Caco-2 (cell line): ENCODE data around the gene LRRC1. TPM values are rescaled to one million over a fixed set of nuclear protein-coding genes. Genes with fewer than 3 reads are reported as not detected.

ENCODE experiments used
- BruUV-seq: library from RNA; stranded (reverse); fragments of 400-500 nt; replicated peaks from 2 replicates; lab custom pipeline; 2021; lab: Mats Ljungman, UMichigan
- CTCF ChIA-PET: fragments of 300-600 bp; sonication (Branson Sonifier 250); formaldehyde crosslinking; loops from one replicate; lab custom pipeline; 2022; ENCODE audit warnings: antibody characterized with exemption; lab: Charles Lee
- POLR2A ChIA-PET: fragments of 300-600 bp; sonication (Branson Sonifier 250); formaldehyde crosslinking; loops from one replicate; lab custom pipeline; 2022; ENCODE audit warnings: antibody characterized with exemption; lab: Charles Lee
- DNase-seq, 2 experiments: peaks; one replicate each; pipeline versions ENCODE4 v3.0.0 to v3.0.0-alpha.2; 2020 to 2022
- H3K27me3 ChIP-seq: replicated peaks from 2 replicates; pipeline ENCODE4 v1.6.0; 2011; ENCODE audit warnings: low read length; ENCODE audit not compliant: control insufficient read depth, insufficient read depth
- H3K36me3 ChIP-seq: 2 replicates; pipeline ENCODE4 v1.5.1; 2011; ENCODE audit warnings: low read length; ENCODE audit not compliant: control insufficient read depth, insufficient read depth
- H3K4me1 ChIP-seq: fragments of 250-450 bp; sonication (Bioruptor Pico); 2 replicates; pipeline ENCODE4 v1.5.1; 2020; ENCODE audit warnings: mild to moderate bottlenecking
- H3K4me3 ChIP-seq: 2 replicates; pipeline ENCODE4 v1.5.1; 2011; ENCODE audit warnings: low read depth, mild to moderate bottlenecking, control low read depth, low read length
- H3K9me3 ChIP-seq: fragments of 250-450 bp; sonication (Bioruptor Pico); 2 replicates; pipeline ENCODE4 v1.5.1; 2020; ENCODE audit warnings: mild to moderate bottlenecking, moderate library complexity
- H3K27ac Mint-ChIP-seq: one replicate; pipeline ENCODE4 v1.8.0; 2022; ENCODE audit warnings: mixed read lengths; ENCODE audit not compliant: unreplicated experiment
- H3K27me3 Mint-ChIP-seq: one replicate; pipeline ENCODE4 v1.8.0; 2022; ENCODE audit warnings: mixed read lengths; ENCODE audit not compliant: insufficient read depth, unreplicated experiment
- H3K36me3 Mint-ChIP-seq: one replicate; pipeline ENCODE4 v1.8.0; 2022; ENCODE audit warnings: mild to moderate bottlenecking, mixed read lengths; ENCODE audit not compliant: insufficient read depth, unreplicated experiment
- H3K4me1 Mint-ChIP-seq: one replicate; pipeline ENCODE4 v1.8.0; 2022; ENCODE audit warnings: low read depth, mixed read lengths; ENCODE audit not compliant: unreplicated experiment
- H3K4me3 Mint-ChIP-seq: one replicate; pipeline ENCODE4 v1.8.0; 2022; ENCODE audit warnings: mild to moderate bottlenecking, moderate library complexity, mixed read lengths; ENCODE audit not compliant: unreplicated experiment
- H3K9me3 Mint-ChIP-seq: one replicate; pipeline ENCODE4 v1.8.0; 2022; ENCODE audit warnings: mixed read lengths; ENCODE audit not compliant: unreplicated experiment
- CTCF ChIP-seq, 2 experiments: fragments of 200-600 bp in 1 of 2; IDR thresholded peaks; 1 replicate in 1 of 2; 2 replicates in 1 of 2; pipeline versions ENCODE4 v1.5.1 to v1.8.0; 2011 to 2022; ENCODE audit warnings: antibody characterized with exemption in 1 of 2, control low read depth in 1 of 2, inconsistent platforms in 1 of 2, low read depth in 1 of 2, low read length in 1 of 2, mild to moderate bottlenecking in 1 of 2, moderate library complexity in 1 of 2; ENCODE audit not compliant: insufficient read depth in 1 of 2, severe bottlenecking in 1 of 2, unreplicated experiment in 1 of 2
- intact Hi-C: fragments of 100-400 bp; cut with micrococcal nuclease; formaldehyde crosslinking; loops from one replicate; pipeline ENCODE4 v1.10.0; 2022; ENCODE audit not compliant: unreplicated experiment
- total RNA-seq: library from RNA; stranded (reverse); gene quantifications from 2 replicates; pipeline ENCODE4 v1.2.3, GENCODE V29; 2022

The LRRC1 gene
- total RNA-seq, 1 experiment from 2014 or later, result 60.8 TPM

GRCh38 chr6:53831936-53832660 is 37.3 kb downstream of the LRRC1 start:
- H3K27ac Mint-ChIP-seq, result peak overlapping the region; percentile 15

GRCh38 chr6:53833155-53833554 is 38.4 kb downstream of the LRRC1 start:
- peaks cover 9% of the 10 kb centered on the region for H3K36me3 Mint-ChIP-seq
- no peak for DNase-seq
- Histone ChIP-seq H3K9me3 (no peaks in the 10 kb centered on the region), H3K36me3 (no peaks in the 10 kb centered on the region), H3K27me3 (no peaks in the 10 kb centered on the region), H3K4me1 (peaks cover 60% of the 10 kb centered on the region), H3K4me3 (no peak overlapping the region)
- H3K4me3 Mint-ChIP-seq, result peak overlapping the region; percentile 4
- no TSS peak for BruUV-seq
- no peak for TF ChIP-seq CTCF (IDR thresholded peaks at IDR 0.05; ENCODE audit: insufficient read depth in 1 of 2, low read depth in 1 of 2, low read length in 1 of 2, severe bottlenecking in 1 of 2, unreplicated experiment in 1 of 2)
- ChIA-PET POLR2A (no interaction called here), CTCF (no interaction called here)
- H3K27me3 Mint-ChIP-seq, result no peaks in the 10 kb centered on the region
- H3K4me1 Mint-ChIP-seq, result peaks cover 44% of the 10 kb centered on the region
- H3K9me3 Mint-ChIP-seq, result no peaks in the 10 kb centered on the region
- H3K27ac Mint-ChIP-seq, result no peak overlapping the region
- intact Hi-C loops, result no loop called here

More at GRCh38 chr6:53831936-53832660, 37.3 kb downstream of the LRRC1 start:
- H3K27me3 ChIP-seq, result no peaks in the 10 kb centered on the region
- no peaks in the 10 kb centered on the region for H3K9me3 ChIP-seq
- Mint-ChIP-seq H3K36me3 (peaks cover 9% of the 10 kb centered on the region), H3K4me1 (peaks cover 54% of the 10 kb centered on the region), H3K4me3 (peak overlapping the region; percentile 2), H3K9me3 (no peaks in the 10 kb centered on the region), H3K27me3 (no peaks in the 10 kb centered on the region)
- H3K4me1 ChIP-seq, result peaks cover 70% of the 10 kb centered on the region
- ChIA-PET CTCF (no interaction called here), POLR2A (no interaction called here)
- no TSS peak for BruUV-seq
- DNase-seq, result no peak
- H3K36me3 ChIP-seq, result no peaks in the 10 kb centered on the region
- no peak for TF ChIP-seq CTCF (IDR thresholded peaks at IDR 0.05; ENCODE audit: insufficient read depth in 1 of 2, low read depth in 1 of 2, low read length in 1 of 2, severe bottlenecking in 1 of 2, unreplicated experiment in 1 of 2)
- H3K4me3 ChIP-seq, result no peak overlapping the region
- intact Hi-C loops, result loop anchor here (2.0 kb wide), 1 partner anchor 23 kb away; no protein-coding TSS in a partner anchor

- Mint-ChIP-seq H3K4me3 (no peak overlapping the region), H3K4me1 (peaks cover 34% of the 10 kb centered on the region)
Measured at GRCh38 chr6:53834132-53834531, 39.3 kb downstream of the LRRC1 start.

More at GRCh38 chr6:53834132-53834531, 39.3 kb downstream of the LRRC1 start:
- no peaks in the 10 kb centered on the region for H3K36me3 ChIP-seq
- CTCF ChIA-PET, result no interaction called here
- H3K9me3 ChIP-seq, result no peaks in the 10 kb centered on the region
- no peaks in the 10 kb centered on the region for H3K27me3 ChIP-seq
- intact Hi-C loops, result no loop called here
- Mint-ChIP-seq H3K9me3 (no peaks in the 10 kb centered on the region), H3K27ac (no peak overlapping the region), H3K36me3 (peaks cover 9% of the 10 kb centered on the region), H3K27me3 (no peaks in the 10 kb centered on the region)
- H3K4me3 ChIP-seq, result no peak overlapping the region
- H3K4me1 ChIP-seq, result peaks cover 55% of the 10 kb centered on the region
- no TSS peak for BruUV-seq
- TF ChIP-seq CTCF (IDR thresholded peaks at IDR 0.05; ENCODE audit: insufficient read depth in 1 of 2, low read depth in 1 of 2, low read length in 1 of 2, severe bottlenecking in 1 of 2, unreplicated experiment in 1 of 2), result no peak
- no peak for DNase-seq
- POLR2A ChIA-PET, result no interaction called here
